Stomach (tissue), 9 donors: ENCODE measurements around the gene P3H3. TPM values are rescaled to one million over a fixed set of nuclear protein-coding genes. Genes with fewer than 3 reads are reported as not detected.
A peak's percentile ranks its signal among the peaks of the same experiment; 100 is the strongest.

ENCODE experiments used
- DNase-seq, 2 donors: peaks; one replicate each; pipeline versions ENCODE4 v3.0.0 to v3.0.0-alpha.2; 2013 to 2019
- H3K27ac ChIP-seq, 5 donors: fragments of 200-600 bp in 4 of 5; sonication (generic) in 4 of 5; one replicate each; pipeline ENCODE4 v1.5.1; 2013 to 2019; ENCODE audit warnings: mild to moderate bottlenecking in 1 of 5, moderate library complexity in 1 of 5
- H3K27me3 ChIP-seq, 3 donors: fragments of 200-600 bp; sonication (generic); one replicate each; pipeline ENCODE4 v1.5.1; 2017 to 2019; ENCODE audit warnings: mixed run types in 1 of 3
- H3K36me3 ChIP-seq, 4 donors: fragments of 200-600 bp; sonication (generic); 1 replicate in 3 of 4; 2 replicates in 1 of 4; pipeline ENCODE4 v1.5.1; 2016 to 2019
- H3K4me1 ChIP-seq, 4 donors: fragments of 200-600 bp; sonication (generic); one replicate each; pipeline ENCODE4 v1.5.1; 2016 to 2019
- H3K4me3 ChIP-seq, 4 donors: fragments of 200-600 bp; sonication (generic) in 3 of 4; one replicate each; pipeline ENCODE4 v1.5.1; 2016 to 2019; ENCODE audit warnings: mild to moderate bottlenecking in 1 of 4
- H3K9me3 ChIP-seq, 4 donors: fragments of 200-600 bp; sonication (generic); one replicate each; pipeline ENCODE4 v1.5.1; 2016 to 2019
- CTCF ChIP-seq, 7 experiments: fragments of 450-650 bp in 4 of 7; fragments of 200-600 bp in 3 of 7; sonication (generic) in 3 of 7; IDR thresholded peaks; one replicate each; pipeline ENCODE4 v1.5.1; 2016 to 2019; ENCODE audit warnings: antibody characterized with exemption in 7 of 7, control low read depth in 2 of 7, mild to moderate bottlenecking in 1 of 7
- EP300 ChIP-seq: sonication (generic); formaldehyde crosslinking; IDR thresholded peaks from one replicate; pipeline ENCODE4 v1.6.1; 2017; ENCODE audit warnings: antibody characterized with exemption
- POLR2A ChIP-seq, 4 donors: fragments of 450-650 bp; IDR thresholded peaks; one replicate each; pipeline ENCODE4 v1.6.1; 2016; ENCODE audit warnings: antibody characterized with exemption in 4 of 4, control low read depth in 2 of 4, mild to moderate bottlenecking in 1 of 4, moderate library complexity in 1 of 4
- POLR2AphosphoS5 ChIP-seq, 3 donors: sonication (generic); formaldehyde crosslinking; IDR thresholded peaks; one replicate each; pipeline ENCODE4 v1.6.1; 2016; ENCODE audit warnings: antibody characterized with exemption in 3 of 3
- WGBS, 5 donors: extraction: QIAGEN DNeasy Blood & Tissue Kit in 3 of 5; methylation state at CpG; one replicate each; pipeline versions ENCODE4 v1.1.5 to v1.1.7; 2013 to 2018; 5-methylcytosine and 5-hydroxymethylcytosine counted together
- intact Hi-C: fragments of 100-400 bp; cut with DNase I; formaldehyde crosslinking; loops from one replicate; pipeline ENCODE4 v1.15.1; 2023; ENCODE audit warnings: low total_unique reads
- polyA plus RNA-seq, 3 donors: library from polyadenylated mRNA; stranded (reverse); fragments of 200-250 nt; gene quantifications; one replicate each; pipeline ENCODE4 v1.2.3, GENCODE V29; 2013
- total RNA-seq, 5 donors: library from RNA; depleted of rRNA; stranded (reverse); fragments of >200 nt; gene quantifications; one replicate each; pipeline versions ENCODE4 v1.1.0 to v1.2.3, GENCODE V29; 2014 to 2016
- donor health status: healthy with polysubstance abuse.
- donor health status: Bipolar disorder and iron deficiency.
- donor health status: healthy.

The P3H3 gene
- total and polyA plus RNA-seq, 8 donors, result 7.0 to 41.1 (median 15.6) TPM

GRCh38 chr12:6820166-6820565 lies 8.0 kb upstream of the P3H3 start:
- peaks cover 15 to 24% (median 21%) of the 10 kb centered on the region in 4 donors for H3K4me1 ChIP-seq
- 53 to 79% (median 70%) methylated on average over 5 of the region's 5 CpGs for WGBS, 5 donors
- no peak overlapping the region for H3K27ac ChIP-seq
- TF ChIP-seq EP300 (no peak), POLR2A (IDR thresholded peaks at IDR 0.05) (no peak), CTCF (IDR thresholded peaks at IDR 0.05) (no peak), POLR2AphosphoS5 (IDR thresholded peaks at IDR 0.05) (no peak)
- peaks cover 0 to under 1% (median 0%) of the 10 kb centered on the region in 4 donors for H3K36me3 ChIP-seq
- no peaks in the 10 kb centered on the region for H3K9me3 ChIP-seq
- DNase-seq, result no peak
- no peak overlapping the region for H3K4me3 ChIP-seq
- peaks cover 0 to 56% (median 35%) of the 10 kb centered on the region in 3 donors for H3K27me3 ChIP-seq
- intact Hi-C loops, result loop anchor here (10.0 kb wide), 1 partner anchor 75 kb away; no protein-coding TSS in a partner anchor

- Histone ChIP-seq H3K36me3 (no peaks in the 10 kb centered on the region), H3K27me3 (peaks cover 0 to 71% (median 38%) of the 10 kb centered on the region in 3 donors), H3K4me1 (peaks cover 23 to 38% (median 30%) of the 10 kb centered on the region in 4 donors), H3K27ac (peak within 1 kb of the TSS in 4 of 5 donors; percentile 41 to 73 (median 62)), H3K9me3 (no peaks in the 10 kb centered on the region), H3K4me3 (peak within 1 kb of the TSS; percentile 42 to 49 (median 47))
- DNase-seq, result peak; percentile 52 to 91
- no peak for TF ChIP-seq EP300
- no peak for TF ChIP-seq CTCF (IDR thresholded peaks at IDR 0.05)
- no peak for TF ChIP-seq POLR2A (IDR thresholded peaks at IDR 0.05)
- TF ChIP-seq POLR2AphosphoS5 (IDR thresholded peaks at IDR 0.05), result no peak
- WGBS, 5 donors, result 1 to 3% (median 2%) methylated on average over 21 to 28 of the region's 28 CpGs
- intact Hi-C loops, result loop anchor here (10.0 kb wide), 1 partner anchor 77 kb away; no protein-coding TSS in a partner anchor
These were observed 6.4 kb upstream of the P3H3 start, which contains the start of gene GPR162 for GRCh38 chr12:6821591-6822425. TSS of gene GPR162 (plus strand) at chr12:6821821. CDS start at chr12:6823899, 2,078 bp downstream.

- Histone ChIP-seq H3K9me3 (no peaks in the 10 kb centered on the region), H3K4me1 (peaks cover 28 to 46% (median 37%) of the 10 kb centered on the region in 4 donors), H3K27me3 (peaks cover 0 to 77% (median 38%) of the 10 kb centered on the region in 3 donors), H3K36me3 (no peaks in the 10 kb centered on the region), H3K27ac (no peak overlapping the region), H3K4me3 (peak overlapping the region in 2 of 4 donors; percentile 48 to 49)
- TF ChIP-seq POLR2AphosphoS5 (IDR thresholded peaks at IDR 0.05) (no peak), CTCF (IDR thresholded peaks at IDR 0.05) (no peak)
- 50 to 59% (median 55%) methylated on average over 7 of the region's 7 CpGs for WGBS, 5 donors
- no peak for DNase-seq
- intact Hi-C loops, result loop anchor here (10.0 kb wide), 1 partner anchor 78 kb away; no protein-coding TSS in a partner anchor
These were observed 5.6 kb upstream of the P3H3 start for GRCh38 chr12:6822426-6823135.
